Thyroid gland (tissue), 4 donors: ENCODE data around the gene PAQR5.

Experiments used
- POLR2A ChIP-seq, 2 donors: fragments of 450-650 bp; IDR thresholded peaks; one replicate each; pipeline ENCODE4 v1.6.1; 2017; ENCODE audit warnings: antibody characterized with exemption in 2 of 2, mild to moderate bottlenecking in 2 of 2, moderate library complexity in 1 of 2
- TF ChIP-seq, protein P1 (sequence below), 6 experiments: fragments of 200-600 bp in 3 of 6; fragments of 450-650 bp in 3 of 6; sonication (generic) in 3 of 6; IDR thresholded peaks; one replicate each; pipeline ENCODE4 v1.5.1; 2016 to 2019; ENCODE audit warnings: antibody characterized with exemption in 6 of 6, mild to moderate bottlenecking in 2 of 6, inconsistent platforms in 1 of 6, moderate library complexity in 1 of 6

DNA sequence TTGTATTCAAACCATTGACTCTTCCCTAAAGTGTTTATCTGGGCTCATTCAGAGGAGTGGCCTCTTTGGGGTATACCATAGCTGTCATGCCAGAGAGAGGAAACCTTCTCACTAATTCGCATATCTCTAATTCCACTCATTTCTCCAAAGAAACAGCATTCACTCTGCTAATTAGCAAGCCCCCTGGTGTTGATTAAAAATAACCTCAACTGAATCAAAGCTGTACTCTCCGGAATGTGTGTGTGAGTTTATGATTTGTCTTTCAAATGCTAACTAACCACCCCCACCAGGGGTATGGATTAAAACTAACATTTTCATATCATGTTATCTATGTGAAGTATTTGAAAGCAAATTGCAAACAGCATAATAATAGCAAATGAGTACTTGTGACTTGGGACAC is 45.5 kb downstream of the PAQR5 start:
- no peak for TF ChIP-seq POLR2A (IDR thresholded peaks at IDR 0.05)
- TF ChIP-seq, protein P1, sequence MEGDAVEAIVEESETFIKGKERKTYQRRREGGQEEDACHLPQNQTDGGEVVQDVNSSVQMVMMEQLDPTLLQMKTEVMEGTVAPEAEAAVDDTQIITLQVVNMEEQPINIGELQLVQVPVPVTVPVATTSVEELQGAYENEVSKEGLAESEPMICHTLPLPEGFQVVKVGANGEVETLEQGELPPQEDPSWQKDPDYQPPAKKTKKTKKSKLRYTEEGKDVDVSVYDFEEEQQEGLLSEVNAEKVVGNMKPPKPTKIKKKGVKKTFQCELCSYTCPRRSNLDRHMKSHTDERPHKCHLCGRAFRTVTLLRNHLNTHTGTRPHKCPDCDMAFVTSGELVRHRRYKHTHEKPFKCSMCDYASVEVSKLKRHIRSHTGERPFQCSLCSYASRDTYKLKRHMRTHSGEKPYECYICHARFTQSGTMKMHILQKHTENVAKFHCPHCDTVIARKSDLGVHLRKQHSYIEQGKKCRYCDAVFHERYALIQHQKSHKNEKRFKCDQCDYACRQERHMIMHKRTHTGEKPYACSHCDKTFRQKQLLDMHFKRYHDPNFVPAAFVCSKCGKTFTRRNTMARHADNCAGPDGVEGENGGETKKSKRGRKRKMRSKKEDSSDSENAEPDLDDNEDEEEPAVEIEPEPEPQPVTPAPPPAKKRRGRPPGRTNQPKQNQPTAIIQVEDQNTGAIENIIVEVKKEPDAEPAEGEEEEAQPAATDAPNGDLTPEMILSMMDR (IDR thresholded peaks at IDR 0.05), result no peak
